HG02970 (cell line): ENCODE measurements around the gene SCCPDH.

Experiments used
- ATAC-seq: cut with Tn5 transposase; IDR thresholded peaks from one replicate; pipeline ENCODE4 v1.9.1; 2021; ENCODE audit warnings: mild to moderate bottlenecking, moderate library complexity, moderate number of reproducible peaks; ENCODE audit not compliant: unreplicated experiment, low FRiP score

The SCCPDH gene

DNA sequence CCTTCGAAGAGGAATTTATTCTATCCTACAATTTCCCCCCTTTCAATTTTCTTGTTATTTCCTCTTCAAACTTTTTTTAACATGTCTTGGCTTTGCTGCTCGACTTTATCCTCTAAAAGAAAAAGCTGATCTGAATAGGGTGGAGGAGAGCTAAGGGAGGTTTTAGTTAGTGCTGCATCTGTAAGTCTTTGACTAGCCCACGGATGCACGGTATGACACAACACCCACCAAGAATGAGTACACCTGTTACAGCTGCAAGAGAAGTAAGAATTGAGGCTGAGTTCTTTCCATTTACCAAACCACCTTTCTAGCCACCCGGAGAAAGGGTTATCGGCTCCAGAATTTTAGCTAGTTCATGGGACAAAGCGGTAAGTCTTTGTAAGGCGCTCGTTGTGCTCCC, 23.8 kb downstream of the SCCPDH start:
- ATAC-seq, result no peak

GRCh38 chr1:246748867-246749266, 24.7 kb downstream of the SCCPDH start:
- no peak for ATAC-seq

DNA sequence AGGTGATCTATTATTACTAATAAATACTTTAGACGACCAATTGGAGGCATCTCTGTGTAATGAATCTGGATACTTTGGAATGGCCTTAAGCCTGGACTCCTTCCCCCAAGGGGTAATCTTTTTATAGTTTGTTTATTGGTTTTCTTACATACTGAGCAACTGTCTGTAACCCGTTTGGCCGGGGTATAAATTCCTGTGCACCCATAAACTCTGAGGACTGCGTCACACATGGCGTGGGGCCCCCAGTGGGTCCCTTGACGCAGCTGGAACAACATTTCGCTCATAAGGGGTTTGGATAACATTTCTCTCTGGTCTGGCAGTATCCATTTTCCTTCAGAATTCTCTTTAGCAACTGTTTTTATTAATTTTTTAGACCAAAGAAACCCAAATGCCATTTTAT, 26.5 kb downstream of the SCCPDH start:
- no peak for ATAC-seq

DNA sequence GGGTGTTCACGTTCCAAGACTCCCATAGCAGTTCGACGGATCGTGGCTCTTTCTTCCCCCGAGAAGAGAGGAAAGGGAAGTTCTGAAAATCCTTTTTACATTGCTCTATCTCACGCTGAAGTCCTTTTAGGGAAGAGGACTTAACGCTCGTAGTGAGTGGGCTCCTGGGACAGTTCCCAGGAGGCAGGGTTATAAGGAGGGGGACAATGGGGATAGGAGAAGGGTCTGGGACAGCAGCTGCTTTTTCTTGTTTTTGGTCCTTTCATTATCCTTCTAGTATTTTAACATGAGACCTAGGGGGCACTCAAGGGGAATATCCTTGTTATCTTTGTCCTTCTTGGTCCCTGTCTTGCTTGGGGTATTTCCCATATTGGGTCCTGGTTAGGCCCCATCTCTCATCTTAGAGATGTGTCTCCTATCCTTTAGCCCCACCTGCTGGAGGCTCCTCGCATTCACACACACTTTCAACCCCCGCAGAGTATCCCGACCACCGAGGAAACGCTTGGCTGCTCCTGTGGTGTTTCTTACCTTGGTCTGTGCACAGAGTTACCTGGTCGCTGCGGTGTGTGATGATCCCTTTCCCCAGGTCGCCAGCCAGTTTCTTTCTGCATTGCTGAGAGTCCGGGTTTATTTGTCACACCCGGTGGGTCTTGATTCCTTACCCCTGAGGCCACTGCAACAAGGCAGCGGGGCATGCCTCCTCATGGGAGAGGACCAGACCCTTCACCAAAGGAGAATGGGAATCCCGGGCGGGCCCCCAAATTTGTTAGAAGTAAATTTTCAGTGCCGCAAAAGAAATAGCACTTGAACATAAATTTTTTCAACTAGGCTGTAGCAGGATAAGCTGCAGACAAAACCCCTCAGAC, 29.7 kb downstream of the SCCPDH start:
- ATAC-seq, result peak; percentile 67

GRCh38 chr1:246755419-246755818, 31.2 kb downstream of the SCCPDH start:
- no peak for ATAC-seq

DNA sequence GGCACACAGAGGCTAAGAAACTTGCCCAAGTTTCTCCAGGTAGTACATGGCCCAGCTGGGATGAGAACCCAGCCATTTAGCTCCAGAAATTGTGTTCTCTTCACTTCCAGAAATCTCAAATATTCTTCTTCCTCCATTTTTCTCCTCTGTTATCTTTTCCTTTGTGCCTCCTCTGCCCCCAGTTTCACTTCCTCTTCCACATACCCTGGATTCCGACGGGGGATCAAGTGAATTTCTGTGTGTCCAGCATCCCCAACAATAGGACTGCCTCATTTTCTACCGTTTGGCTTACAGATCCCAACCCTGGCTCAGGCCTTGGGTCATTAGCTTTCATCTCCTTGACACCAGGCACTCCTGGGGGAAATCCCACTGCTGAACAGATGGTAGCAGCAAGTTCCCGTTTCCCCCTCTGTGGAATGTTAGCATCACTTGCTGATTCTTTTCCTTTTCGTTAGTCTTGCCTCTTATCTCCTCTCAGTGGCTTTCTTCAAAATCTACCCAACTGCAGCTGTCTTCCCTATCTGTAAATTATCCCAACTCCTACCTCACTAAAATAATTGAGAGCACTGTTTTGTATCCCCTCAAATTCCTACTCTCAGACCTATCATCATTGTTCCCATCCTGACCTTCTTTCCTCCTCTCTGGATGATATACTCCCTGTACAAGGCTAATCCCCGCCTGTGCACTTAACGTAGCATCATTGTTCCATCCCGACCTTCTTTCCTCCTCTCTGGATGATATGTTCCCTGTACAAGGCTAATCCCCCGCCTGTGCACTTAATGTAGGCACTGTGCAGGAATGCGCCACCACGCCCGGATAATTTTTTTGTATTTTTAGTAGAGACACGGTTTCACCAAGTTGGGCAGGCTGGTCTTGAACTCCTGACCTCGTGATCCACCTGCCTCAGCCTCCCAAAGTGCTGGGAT, 36.5 kb downstream of the SCCPDH start:
- no peak for ATAC-seq

GRCh38 chr1:246761396-246761795, 37.2 kb downstream of the SCCPDH start:
- ATAC-seq, result no peak

DNA sequence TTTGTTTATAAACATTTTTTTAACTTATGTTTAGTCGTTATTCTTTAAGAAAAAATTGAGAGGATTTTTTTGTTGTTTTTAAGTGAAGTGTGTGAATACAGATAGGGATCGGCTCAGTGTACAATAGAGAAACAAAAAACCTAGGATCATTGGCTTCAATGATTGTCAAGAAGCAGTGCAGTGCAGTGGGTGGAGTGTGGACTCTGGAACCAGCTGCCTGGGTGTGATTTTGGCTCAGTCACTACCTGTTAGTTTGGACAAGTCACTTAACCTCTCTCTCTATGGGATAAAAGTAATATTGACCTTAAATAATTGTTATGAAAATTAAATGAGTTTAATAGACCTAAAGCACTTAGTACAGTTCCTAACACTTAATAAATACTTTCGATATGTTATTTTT, 41.3 kb downstream of the SCCPDH start:
- no peak for ATAC-seq

DNA sequence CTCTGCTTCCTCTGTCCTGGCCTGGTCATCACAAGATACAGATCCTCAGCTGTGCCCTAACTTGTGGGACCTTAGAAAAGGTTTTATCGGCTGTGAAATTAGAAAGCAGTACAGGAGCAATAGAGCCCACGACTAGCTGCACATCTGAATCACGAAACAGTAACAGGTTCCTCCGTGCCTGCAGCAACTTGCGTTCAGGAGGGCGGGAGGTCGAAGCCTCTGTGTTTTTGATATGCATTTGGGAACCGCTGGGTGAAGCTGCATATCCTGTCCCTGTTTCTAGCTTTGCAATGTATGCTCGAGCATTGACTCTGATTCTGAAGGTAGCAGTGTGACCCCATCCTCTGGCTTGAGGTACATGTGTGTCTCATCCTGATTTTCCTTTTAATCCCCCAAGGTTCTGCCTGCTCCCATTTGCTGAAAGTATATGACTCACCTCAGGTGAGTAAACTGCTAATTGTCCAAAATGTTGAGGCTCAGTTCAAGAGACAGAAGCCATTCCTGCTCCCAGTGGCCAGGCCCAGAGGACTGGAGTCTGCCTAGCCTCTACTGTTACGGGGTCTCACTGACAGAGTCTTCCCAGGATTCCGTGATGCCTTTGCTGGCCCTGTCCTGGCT, 44.3 kb downstream of the SCCPDH start:
- no peak for ATAC-seq

DNA sequence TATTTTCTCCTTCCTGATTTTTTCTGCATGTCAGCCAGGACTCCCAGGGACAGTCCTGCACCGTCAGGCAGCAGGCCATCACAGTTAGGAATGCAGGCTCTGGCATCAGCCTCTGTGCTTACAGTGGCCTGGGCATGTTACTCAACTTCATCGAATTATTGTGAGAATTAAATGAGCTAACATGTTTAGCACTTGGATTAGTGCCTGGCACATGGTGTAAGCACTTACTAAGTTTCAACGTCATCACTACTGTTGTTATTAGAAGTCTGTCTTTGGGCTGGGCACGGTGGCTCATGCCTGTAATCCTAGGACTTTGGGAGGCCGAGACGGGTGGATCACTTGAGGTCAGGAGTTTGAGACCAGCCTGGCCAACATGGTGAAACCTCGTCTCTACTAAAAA, 45.1 kb downstream of the SCCPDH start:
- no peak for ATAC-seq

- no peak for ATAC-seq
Observed at GRCh38 chr1:246771366-246771765, 47.2 kb downstream of the SCCPDH start.

- ATAC-seq, result no peak
Observed at GRCh38 chr1:246772686-246773085, 48.5 kb downstream of the SCCPDH start.

DNA sequence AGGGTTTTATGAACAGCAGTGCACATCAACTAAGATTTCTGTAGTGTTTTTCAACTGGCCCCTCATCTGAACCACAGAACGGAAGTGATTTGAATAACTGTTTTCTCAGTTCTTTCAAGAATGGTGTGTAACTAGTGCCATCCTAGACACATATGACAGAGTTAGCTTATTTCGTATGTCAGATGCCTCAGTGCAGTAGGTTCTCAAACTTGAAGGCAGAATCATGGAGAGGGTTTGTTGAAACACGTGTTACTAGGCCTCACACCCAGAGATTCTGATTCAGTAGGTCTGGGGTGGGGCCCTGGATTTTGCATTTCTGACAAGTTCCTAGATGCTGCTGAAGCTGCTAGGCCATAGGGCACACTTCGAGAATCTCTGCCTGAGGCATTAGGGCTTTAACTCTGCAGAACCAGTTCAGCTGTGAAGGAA, 49.0 kb downstream of the SCCPDH start:
- ATAC-seq, result peak; percentile 90

GRCh38 chr1:246775531-246776385, 51.5 kb downstream of the SCCPDH start:
- ATAC-seq, result no peak

DNA sequence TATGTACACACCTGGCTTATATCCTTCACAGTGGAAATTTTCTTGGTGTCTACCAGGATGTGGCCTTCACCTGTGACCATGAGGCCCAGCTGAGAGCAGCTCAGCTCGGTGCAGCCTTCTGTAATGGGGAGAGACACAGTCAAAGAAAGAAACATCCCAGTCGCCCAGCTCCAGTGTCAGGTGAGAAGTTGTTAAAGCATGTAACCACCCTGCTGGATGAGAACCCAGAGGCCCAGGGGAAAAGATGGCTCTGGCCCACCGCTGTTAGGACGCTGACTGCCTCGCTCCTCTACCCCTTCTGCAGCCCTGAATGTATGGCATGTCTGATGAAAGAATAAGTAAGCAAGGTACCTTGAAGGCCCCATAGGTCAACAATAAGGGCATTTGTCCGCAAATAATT, 52.7 kb downstream of the SCCPDH start:
- ATAC-seq, result no peak

- ATAC-seq, result no peak
Observed at GRCh38 chr1:246778663-246779062, 54.5 kb downstream of the SCCPDH start.

DNA sequence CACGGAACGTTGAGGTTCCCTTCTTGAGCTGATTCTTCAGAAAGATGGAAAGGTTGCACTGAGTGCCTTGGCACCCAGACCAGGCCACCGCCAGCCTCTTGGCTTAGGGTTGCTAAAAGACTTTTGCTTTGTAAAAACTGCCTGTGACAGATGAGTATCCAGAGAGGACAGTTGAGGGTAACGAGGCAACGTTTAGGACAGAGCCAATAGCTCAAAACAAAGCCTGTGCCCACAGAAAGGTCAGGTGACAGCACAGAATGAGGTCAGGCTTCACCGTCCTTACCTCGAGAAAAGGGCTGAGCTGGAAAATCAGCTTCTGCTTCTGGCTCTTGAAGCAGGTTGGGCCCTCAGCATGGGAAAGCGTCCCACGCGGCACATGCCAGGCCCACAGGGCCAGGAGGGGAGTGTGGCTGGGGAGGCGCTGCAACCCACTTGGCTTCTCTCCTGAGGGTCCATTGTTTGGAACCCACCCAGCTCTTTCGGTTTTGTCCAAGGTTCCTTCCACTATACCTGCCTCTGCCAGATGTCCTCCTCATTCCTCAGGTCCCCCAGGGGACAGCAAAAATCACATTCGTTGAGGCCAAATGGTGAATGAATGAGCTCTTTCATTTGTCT, 55.5 kb downstream of the SCCPDH start:
- no peak for ATAC-seq

DNA sequence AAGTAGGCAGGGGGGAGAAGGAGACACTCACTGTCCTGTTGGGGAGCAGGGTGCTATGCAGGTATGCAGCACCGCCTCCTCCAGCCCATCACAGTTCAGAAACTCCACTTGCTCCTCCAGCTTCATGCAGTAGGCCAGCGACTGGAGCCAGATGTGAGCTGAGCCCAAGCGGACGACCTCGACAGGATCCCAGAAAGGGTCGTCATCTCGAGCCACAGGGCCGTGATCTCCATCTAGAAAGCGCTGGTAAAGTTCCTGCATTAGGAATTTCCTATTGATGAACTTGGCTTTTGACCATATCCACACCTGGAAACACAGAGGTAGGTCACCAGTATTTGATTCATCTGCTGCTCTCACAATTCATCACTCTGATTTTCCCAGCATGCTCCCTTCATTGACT, 56.1 kb downstream of the SCCPDH start:
- no peak for ATAC-seq

DNA sequence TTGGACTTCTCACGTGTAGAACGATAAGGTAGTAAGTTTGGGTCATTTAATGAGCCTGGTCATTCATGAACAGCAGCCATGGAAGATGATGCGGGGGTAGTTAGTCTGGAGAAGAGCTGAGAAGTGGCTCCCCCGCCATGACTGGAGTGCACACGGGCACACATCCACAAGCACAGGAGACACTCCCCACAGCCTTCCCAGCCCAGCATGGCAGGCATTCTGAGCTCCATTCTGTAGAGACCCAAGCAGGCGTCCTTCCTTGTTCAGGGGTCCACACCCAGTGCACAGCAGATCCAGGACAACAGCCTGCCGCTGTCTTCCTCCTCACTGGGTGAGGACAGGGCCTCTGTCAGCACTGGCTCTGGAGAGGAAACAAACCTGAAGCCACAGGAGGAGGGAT, 57.0 kb downstream of the SCCPDH start:
- ATAC-seq, result no peak
